ENCODE data around the gene RERG. TPM values are rescaled to one million over a fixed set of nuclear protein-coding genes. Genes with fewer than 3 reads are reported as not detected.

Gene RERG
- polyA plus RNA-seq, 6 donors from 2014 or later: not detected

DNA sequence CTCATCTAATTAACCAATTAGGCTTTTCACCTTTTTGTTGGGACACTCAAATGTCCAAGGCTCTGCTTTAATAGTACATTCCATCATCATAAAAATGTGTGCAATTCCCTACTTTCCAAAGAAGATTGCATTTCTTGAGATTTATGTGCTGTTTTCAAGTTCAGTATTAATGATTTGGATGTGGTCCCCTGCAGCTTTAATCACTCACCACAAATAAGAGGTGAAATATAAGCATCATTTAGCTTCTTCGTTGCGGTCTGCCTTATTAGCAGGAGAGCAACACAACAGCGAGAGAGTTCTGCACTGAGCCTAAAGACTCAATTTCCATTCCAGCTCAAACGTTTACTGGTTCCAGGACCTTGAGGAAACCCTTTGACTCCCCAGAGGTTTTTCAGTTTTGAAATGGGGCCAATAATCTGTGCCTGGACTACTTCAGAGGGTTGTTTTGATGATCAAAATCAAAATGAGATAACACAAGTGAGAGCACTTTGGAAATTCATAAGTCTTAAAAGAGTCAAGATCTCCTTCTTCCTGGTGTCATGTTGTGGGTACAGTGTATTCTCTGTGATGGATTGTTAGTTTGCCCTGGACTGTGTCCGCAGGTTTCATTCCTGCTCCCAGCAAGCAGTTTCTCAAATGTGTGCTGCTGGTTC, 53.1 kb downstream of the RERG start:
- no peaks in the 10 kb centered on the region for H3K36me3 Mint-ChIP-seq
- H3K4me3 Mint-ChIP-seq: no peak overlapping the region
- H3K27ac Mint-ChIP-seq: no peak overlapping the region
- no peak for DNase-seq
- ATAC-seq (ENCODE audit: low read depth in 2 of 2): no peak
- H3K9me3 Mint-ChIP-seq: peaks cover 0 to 14% (median 6%) of the 10 kb centered on the region in 7 donors
- H3K27me3 Mint-ChIP-seq: peaks cover 0 to 7% (median 0%) of the 10 kb centered on the region in 3 donors
- no peaks in the 10 kb centered on the region for H3K4me1 Mint-ChIP-seq

DNA sequence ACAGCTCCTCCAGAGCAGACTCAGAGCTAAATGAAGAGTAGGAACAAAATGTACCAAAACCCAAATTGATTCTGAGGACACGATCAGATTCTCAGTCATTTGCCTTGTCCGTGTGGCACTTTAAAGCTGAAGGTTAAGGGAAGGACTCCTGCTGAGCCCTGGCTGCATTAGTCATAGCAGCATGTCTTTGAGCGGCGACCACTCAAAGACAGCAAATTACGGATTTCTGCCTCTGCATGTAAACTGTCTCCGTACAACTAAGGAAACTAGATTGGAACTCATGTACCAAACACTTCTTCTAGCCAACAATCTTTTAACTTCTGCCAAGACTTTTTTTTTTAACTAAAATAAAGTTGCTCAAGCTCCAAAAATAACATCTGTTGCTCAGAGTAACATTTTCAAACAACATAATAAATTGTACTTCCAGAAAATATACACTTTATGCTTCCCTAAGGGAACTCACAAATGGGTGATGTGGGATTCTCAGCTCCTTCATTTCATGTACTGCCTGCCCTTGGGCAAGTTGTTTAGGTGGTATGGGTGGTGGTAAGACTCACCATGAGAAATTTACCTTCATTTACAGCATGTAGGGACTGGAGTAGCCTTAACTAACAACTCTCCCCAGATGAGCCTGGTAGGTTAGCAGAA, 56.1 kb downstream of the RERG start:
- H3K27me3 Mint-ChIP-seq: peaks cover 0 to 7% (median 0%) of the 10 kb centered on the region in 3 donors
- no peak overlapping the region for H3K4me3 Mint-ChIP-seq
- no peaks in the 10 kb centered on the region for H3K9me3 Mint-ChIP-seq
- no peaks in the 10 kb centered on the region for H3K36me3 Mint-ChIP-seq
- ATAC-seq (ENCODE audit: low read depth in 2 of 2) (no peak), DNase-seq (no peak)
- H3K27ac Mint-ChIP-seq: no peak overlapping the region
- no peaks in the 10 kb centered on the region for H3K4me1 Mint-ChIP-seq

DNA sequence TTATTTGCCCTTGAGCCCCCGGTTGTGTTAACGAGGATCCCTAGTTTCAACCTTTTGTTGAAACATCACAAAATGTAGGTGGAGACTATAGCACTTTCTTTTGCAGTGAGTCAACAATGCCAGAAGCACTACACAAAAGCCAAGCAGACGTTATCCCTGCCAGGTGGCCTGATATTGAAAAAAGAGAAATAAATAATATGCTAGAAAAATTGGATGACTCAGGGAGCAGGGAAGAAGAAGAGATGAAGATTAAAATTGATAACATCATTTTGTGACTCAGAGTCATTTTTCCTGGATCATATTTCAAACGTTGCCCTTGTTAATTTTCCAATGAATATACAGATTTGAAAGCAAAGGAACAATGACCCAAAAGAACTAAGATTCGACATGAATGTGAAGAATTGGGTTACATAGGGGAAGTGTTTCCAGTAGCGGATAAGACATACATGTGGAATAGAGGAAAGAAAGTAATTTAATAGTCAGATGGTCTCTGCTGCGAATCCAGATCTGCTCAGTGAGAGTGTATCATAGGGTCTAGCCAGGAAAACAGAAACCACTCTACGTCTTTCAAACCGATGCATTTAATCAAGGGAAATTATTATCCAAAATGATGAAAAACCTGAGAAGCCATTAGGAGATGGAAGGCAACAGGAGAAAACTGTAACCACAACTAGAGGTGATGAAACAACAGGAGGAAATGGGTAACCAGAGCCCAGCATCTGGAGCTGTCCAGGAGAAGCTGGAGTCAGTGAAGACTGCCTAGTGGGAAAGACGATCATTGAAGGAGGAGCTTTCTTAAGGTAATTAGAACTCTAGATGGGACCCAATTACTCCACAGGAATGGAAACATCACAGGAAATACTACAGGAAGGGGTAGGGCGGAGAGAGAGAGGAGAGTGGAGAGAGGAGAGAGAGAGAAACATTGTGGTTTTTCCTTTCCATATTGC, 57.9 kb downstream of the RERG start:
- H3K9me3 Mint-ChIP-seq: no peaks in the 10 kb centered on the region
- no peaks in the 10 kb centered on the region for H3K4me1 Mint-ChIP-seq
- H3K4me3 Mint-ChIP-seq: no peak overlapping the region
- peaks cover 0 to under 1% (median 0%) of the 10 kb centered on the region in 3 donors for H3K27me3 Mint-ChIP-seq
- H3K27ac Mint-ChIP-seq: no peak overlapping the region
- no peaks in the 10 kb centered on the region for H3K36me3 Mint-ChIP-seq
- no peak for ATAC-seq (ENCODE audit: low read depth in 2 of 2)
- no peak for DNase-seq

DNA sequence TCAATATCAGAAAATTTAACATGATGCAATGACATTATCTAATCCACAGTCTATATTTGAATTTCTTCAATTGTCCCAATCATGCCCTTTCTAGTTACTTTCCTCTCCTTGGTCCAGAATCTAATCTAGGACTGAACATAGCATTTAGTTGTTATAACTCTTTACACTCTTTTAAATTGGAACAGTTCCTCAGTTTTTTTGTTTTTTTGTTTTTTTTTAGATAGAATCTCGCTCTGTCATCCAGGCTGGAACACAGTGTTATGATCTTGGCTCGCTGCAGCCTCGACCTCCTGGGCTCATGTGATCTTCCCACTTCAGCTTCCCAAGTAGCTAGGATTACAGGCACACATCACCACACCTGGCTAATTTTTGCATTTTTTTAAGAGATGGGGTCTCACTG, 63.1 kb downstream of the RERG start:
- no peak for ATAC-seq (ENCODE audit: low read depth in 2 of 2)
- Mint-ChIP-seq H3K4me3 (no peak overlapping the region), H3K27me3 (peaks cover 0 to 8% (median 5%) of the 10 kb centered on the region in 3 donors), H3K4me1 (no peaks in the 10 kb centered on the region), H3K27ac (no peak overlapping the region), H3K9me3 (no peaks in the 10 kb centered on the region), H3K36me3 (no peaks in the 10 kb centered on the region)
- DNase-seq: no peak

DNA sequence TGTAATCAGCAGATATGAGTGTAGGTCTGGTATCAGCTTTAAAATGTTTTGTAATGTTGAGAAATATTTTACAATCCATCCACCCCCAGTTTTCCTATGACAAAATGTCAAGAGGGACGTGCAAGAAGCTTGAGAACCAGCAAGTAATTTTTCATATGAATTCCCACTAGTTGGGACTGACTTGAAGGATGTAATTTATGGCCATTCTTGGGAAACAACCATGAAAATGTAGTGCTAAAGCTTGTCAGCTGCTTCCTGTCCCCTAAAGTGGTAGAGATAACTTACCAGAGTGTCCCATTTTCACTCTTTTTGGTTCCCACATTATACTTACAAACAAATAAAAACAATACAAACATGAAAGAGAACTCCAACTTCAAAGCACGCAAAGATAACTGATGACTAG, 63.9 kb downstream of the RERG start:
- Mint-ChIP-seq H3K27me3 (peaks cover 0 to 8% (median 5%) of the 10 kb centered on the region in 3 donors), H3K9me3 (no peaks in the 10 kb centered on the region), H3K4me1 (no peaks in the 10 kb centered on the region), H3K36me3 (no peaks in the 10 kb centered on the region), H3K27ac (no peak overlapping the region), H3K4me3 (no peak overlapping the region)
- ATAC-seq (ENCODE audit: low read depth in 2 of 2): no peak
- no peak for DNase-seq

DNA sequence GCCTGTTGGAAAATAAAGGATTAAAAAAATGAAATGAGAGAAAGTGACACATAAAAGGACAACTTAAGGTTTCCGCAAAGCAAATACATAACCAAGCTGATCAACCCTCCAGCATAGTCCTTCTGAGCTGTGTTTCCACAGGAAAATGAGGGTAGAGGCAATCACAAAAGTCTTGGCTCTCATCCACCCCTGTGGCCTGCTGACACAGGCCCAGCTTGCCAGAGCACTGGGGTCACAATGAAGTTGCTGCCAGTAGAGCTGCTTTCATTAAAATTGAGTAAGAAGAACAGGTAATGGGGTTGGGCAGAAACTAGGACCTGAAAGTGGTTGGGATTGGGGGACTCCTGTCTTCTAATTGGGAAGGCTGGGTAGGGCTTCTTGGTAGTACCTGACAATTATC, 65.9 kb downstream of the RERG start:
- Mint-ChIP-seq H3K27me3 (peaks cover 0 to 8% (median 5%) of the 10 kb centered on the region in 3 donors), H3K4me3 (no peak overlapping the region), H3K27ac (no peak overlapping the region), H3K4me1 (no peaks in the 10 kb centered on the region), H3K9me3 (no peaks in the 10 kb centered on the region), H3K36me3 (no peaks in the 10 kb centered on the region)
- ATAC-seq (ENCODE audit: low read depth in 2 of 2) (no peak), DNase-seq (no peak)

DNA sequence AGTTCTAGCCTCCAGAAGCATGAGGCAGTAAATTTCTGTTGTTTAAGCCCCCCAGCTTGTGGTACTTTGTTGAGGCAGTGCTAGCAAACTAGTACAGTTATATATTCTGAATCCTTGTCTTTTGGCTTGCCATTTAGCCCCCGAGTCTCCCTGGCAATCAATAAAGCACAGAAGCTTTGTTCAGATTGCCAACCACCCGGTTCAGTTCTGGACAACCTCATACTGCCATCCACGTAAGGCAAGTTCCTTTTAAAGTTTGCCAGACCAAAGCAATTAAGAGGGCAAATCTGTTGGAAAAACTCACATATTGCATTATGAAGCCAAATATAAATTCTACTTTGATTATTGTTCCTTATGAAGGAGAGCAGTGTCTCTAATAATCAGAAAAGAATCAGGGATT, 67.1 kb downstream of the RERG start:
- Mint-ChIP-seq H3K4me1 (no peaks in the 10 kb centered on the region), H3K4me3 (no peak overlapping the region)

DNA sequence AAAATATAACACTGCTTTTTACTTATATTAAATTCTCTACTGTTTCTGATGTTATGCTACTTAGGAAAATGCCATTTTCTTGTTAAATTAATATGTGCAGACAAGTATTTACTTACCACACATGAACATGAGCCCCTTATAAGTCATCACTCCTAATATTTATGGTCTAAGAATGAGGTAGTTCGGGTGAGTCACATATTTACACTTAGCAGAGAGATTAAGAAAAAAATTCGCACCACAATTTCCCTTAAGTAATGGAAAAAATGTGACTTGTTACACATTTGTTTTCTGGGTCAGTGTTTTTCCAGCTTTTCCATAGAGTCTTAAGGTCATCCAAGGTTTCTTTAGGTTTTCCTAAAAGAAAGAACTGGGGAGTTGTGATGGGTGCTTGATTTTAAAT, 68.3 kb downstream of the RERG start:
- DNase-seq (no peak), ATAC-seq (ENCODE audit: low read depth in 2 of 2) (no peak)
- Mint-ChIP-seq H3K36me3 (no peaks in the 10 kb centered on the region), H3K9me3 (no peaks in the 10 kb centered on the region), H3K27me3 (peaks cover 0 to 11% (median 8%) of the 10 kb centered on the region in 3 donors), H3K4me1 (no peaks in the 10 kb centered on the region), H3K4me3 (no peak overlapping the region), H3K27ac (no peak overlapping the region)

More for the DNA sequence above, 67.1 kb downstream of the RERG start:
- Mint-ChIP-seq H3K36me3 (no peaks in the 10 kb centered on the region), H3K27me3 (peaks cover 0 to 8% (median 5%) of the 10 kb centered on the region in 3 donors), H3K27ac (no peak overlapping the region), H3K9me3 (no peaks in the 10 kb centered on the region)
- no peak for DNase-seq
- no peak for ATAC-seq (ENCODE audit: low read depth in 2 of 2)

DNA sequence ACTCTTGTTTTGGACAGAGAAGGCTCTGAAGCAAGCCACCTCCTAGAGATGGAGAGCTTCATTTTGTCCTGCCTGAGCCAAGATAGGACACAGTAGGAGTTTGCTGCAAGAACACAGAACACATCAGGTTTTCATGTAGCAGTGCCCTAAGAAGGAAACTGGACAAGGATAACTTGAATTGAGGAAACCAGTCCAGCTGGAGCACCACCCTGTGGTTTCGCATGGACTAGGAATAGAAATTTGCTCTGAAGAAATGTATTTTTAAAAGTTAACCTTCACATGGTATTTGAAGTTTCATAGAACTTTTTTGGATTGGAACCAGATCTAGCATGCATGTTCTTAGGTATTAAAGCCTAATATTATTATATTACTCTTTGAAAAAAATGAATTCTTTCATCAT, 68.8 kb downstream of the RERG start:
- ATAC-seq (ENCODE audit: low read depth in 2 of 2) (no peak), DNase-seq (no peak)
- Mint-ChIP-seq H3K36me3 (no peaks in the 10 kb centered on the region), H3K4me3 (no peak overlapping the region), H3K27me3 (peaks cover 0 to 11% (median 8%) of the 10 kb centered on the region in 3 donors), H3K27ac (no peak overlapping the region), H3K4me1 (no peaks in the 10 kb centered on the region), H3K9me3 (no peaks in the 10 kb centered on the region)

DNA sequence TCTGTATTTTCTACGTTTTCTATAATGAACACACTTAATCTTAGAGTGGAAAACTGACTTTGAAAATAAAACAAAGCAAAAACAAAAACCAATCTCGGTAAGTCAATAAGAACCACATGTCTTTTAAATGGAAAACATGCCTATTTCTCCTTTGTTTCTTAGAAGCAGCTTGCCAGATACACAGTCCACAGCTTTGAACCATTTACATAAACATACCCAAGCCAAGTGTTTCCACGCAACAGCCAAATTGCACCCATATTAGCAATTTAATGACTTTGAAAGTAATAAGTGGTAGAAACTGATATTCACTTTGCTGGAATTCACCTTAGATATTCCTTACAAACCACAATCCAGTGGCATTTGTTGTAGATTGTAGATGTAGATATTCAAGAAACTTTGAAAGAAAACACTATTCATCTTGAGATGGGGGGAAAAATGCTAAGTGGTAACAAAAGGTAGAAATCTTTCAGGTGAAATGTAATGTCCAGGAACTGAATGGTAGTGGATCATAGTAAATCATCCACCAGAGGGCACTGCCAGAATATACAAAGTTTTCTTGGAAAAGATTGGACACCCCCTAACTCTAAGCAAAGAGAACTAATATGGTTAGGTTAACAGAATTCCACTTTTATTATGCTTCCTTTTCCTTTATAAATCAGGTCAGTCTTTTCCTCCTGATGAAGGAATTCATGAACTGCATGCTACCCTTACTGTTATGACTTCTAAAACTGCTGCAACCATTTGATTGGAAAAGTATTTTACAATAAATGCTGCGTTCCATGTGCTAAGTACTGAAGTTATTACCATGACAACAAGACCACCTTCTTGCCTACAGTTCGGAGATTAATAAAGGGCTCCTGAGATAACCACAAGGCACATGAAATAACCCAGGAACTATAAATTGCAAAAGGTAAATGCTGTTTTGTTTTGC, 69.8 kb downstream of the RERG start:
- no peak for ATAC-seq (ENCODE audit: low read depth in 2 of 2)
- H3K36me3 Mint-ChIP-seq: no peaks in the 10 kb centered on the region
- H3K27me3 Mint-ChIP-seq: peaks cover 0 to 14% (median 8%) of the 10 kb centered on the region in 3 donors
- no peaks in the 10 kb centered on the region for H3K9me3 Mint-ChIP-seq
- no peak for DNase-seq
- no peaks in the 10 kb centered on the region for H3K4me1 Mint-ChIP-seq
- H3K27ac Mint-ChIP-seq: no peak overlapping the region
- H3K4me3 Mint-ChIP-seq: no peak overlapping the region

DNA sequence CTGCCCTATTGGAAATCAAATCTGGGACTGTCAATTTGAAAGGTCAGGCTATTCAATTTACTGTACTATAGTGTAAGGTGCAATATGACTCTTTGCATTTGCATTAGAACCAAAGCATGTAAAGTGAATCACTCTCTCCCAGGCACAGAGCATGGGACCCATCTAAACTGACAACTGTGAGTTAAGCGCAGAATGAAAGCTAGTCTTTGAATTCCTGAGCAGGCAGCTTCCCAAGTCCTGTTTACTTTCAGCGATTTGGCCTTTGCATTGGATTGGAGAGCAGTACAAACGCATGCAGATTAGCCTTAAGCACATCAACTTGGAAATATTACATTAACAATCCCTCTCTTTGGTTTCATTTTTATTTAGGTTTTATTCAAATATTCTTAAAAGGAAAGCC, 74.6 kb downstream of the RERG start:
- H3K27ac Mint-ChIP-seq: no peak overlapping the region
- H3K36me3 Mint-ChIP-seq: no peaks in the 10 kb centered on the region
- DNase-seq: no peak
- no peak for ATAC-seq (ENCODE audit: low read depth in 2 of 2)
- peaks cover 0 to 3% (median 0%) of the 10 kb centered on the region in 7 donors for H3K9me3 Mint-ChIP-seq
- peaks cover 16 to 24% (median 20%) of the 10 kb centered on the region in 3 donors for H3K27me3 Mint-ChIP-seq
- H3K4me1 Mint-ChIP-seq: no peaks in the 10 kb centered on the region
- H3K4me3 Mint-ChIP-seq: no peak overlapping the region

DNA sequence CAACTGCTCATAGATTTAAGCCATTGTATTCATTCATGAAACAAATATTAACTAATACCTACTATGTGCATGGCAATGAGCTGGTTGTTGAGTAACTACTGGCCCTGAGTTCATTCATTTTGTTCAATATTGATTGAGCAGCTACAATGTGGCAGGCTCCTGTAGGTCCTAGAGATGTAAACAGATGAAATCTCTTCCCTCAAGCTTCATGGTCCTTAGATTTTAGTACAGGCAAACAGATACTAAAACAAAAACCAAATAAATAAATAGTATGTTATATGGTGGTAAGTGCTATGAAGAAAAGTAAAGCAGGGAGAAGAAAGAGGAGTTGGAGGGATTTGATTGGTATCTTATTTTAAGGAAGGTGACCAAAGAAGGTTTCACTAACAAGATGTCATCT, 77.8 kb downstream of the RERG start:
- Mint-ChIP-seq H3K36me3 (no peaks in the 10 kb centered on the region), H3K27ac (no peak overlapping the region), H3K4me1 (no peaks in the 10 kb centered on the region), H3K4me3 (no peak overlapping the region), H3K9me3 (peaks cover 0 to 3% (median 0%) of the 10 kb centered on the region in 7 donors), H3K27me3 (peaks cover 28 to 39% (median 32%) of the 10 kb centered on the region in 3 donors)
- no peak for DNase-seq
- ATAC-seq (ENCODE audit: low read depth in 2 of 2): no peak

DNA sequence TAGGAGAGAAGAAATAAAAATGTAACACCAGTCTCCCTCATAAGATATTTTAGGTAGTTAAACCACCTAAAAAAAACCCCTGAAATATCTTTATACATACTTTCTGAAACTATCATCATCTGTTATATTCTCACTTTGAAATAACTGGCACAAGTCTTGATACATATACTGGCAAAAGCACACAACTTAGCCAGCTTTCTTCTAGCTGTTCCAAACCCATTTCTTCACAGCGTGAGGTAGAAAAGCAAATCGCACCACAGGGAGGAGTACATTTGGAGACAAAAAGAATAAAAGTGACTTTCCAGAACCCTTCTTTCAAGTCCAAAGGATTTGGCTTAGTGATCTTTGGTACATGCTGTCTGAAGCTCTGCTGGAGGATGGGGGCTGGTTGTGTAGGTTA, 78.5 kb downstream of the RERG start:
- H3K36me3 Mint-ChIP-seq: no peaks in the 10 kb centered on the region
- H3K27me3 Mint-ChIP-seq: peaks cover 27 to 46% (median 32%) of the 10 kb centered on the region in 3 donors
- ATAC-seq (ENCODE audit: low read depth in 2 of 2) (no peak), DNase-seq (no peak)
- H3K4me1 Mint-ChIP-seq: no peaks in the 10 kb centered on the region
- H3K27ac Mint-ChIP-seq: no peak overlapping the region
- H3K9me3 Mint-ChIP-seq: peaks cover 0 to 3% (median 0%) of the 10 kb centered on the region in 7 donors
- H3K4me3 Mint-ChIP-seq: no peak overlapping the region
